Adipocyte (in vitro differentiated cells): ENCODE measurements around the gene BCO1.

Experiments
- DNase-seq: peaks from one replicate; pipeline ENCODE4 v3.0.0-alpha.2; 2015; ENCODE audit warnings: low read depth
- H3K27me3 ChIP-seq: replicated peaks from 2 replicates; pipeline ENCODE4 v1.7.0; 2013; ENCODE audit warnings: mild to moderate bottlenecking, low read length, moderate library complexity; ENCODE audit not compliant: control insufficient read depth, insufficient read depth
- H3K36me3 ChIP-seq: 2 replicates; pipeline ENCODE4 v1.7.0; 2013; ENCODE audit warnings: low read length, mild to moderate bottlenecking, moderate library complexity; ENCODE audit not compliant: control insufficient read depth, insufficient read depth, severe bottlenecking
- H3K4me1 ChIP-seq: 2 replicates; pipeline ENCODE4 v1.7.0; 2013; ENCODE audit warnings: mild to moderate bottlenecking, low read length, moderate library complexity; ENCODE audit not compliant: control insufficient read depth, insufficient read depth
- H3K4me3 ChIP-seq: 2 replicates; pipeline ENCODE4 v1.7.0; 2013; ENCODE audit warnings: mild to moderate bottlenecking, low read length, moderate library complexity
- H3K9ac ChIP-seq: 2 replicates; pipeline ENCODE4 v1.7.0; 2013; ENCODE audit warnings: mild to moderate bottlenecking, low read length, moderate library complexity
- H3K9me3 ChIP-seq: 2 replicates; pipeline ENCODE4 v1.7.0; 2013; ENCODE audit warnings: mild to moderate bottlenecking, low read length, moderate library complexity; ENCODE audit not compliant: control insufficient read depth

Gene BCO1

GRCh38 chr16:81278526-81278925 lies 40.0 kb downstream of the BCO1 start:
- Histone ChIP-seq H3K4me3 (no peak overlapping the region), H3K9ac (no peak overlapping the region), H3K27me3 (no peaks in the 10 kb centered on the region), H3K9me3 (no peaks in the 10 kb centered on the region), H3K4me1 (peaks cover 4% of the 10 kb centered on the region), H3K36me3 (no peaks in the 10 kb centered on the region)
- DNase-seq: no peak

DNA sequence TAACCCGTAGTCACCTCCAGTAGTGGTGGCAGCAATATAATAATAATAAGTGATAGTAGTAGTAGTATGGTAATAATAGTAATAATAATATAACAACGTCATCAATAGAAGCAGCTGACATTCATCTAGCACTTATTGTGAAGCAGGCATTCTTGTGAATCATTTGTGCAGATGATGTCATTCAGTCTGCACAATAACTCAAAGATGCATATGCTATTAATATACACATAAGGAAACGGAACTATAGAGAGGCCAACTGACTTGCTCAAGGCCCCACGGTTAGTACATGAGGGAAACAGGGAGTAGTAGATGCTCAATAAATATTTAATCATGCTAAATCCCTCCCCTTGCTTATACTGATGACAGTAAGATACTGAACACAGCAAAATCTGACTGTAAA lies 40.9 kb downstream of the BCO1 start:
- no peak overlapping the region for H3K4me3 ChIP-seq
- H3K36me3 ChIP-seq: no peaks in the 10 kb centered on the region
- H3K27me3 ChIP-seq: no peaks in the 10 kb centered on the region
- DNase-seq: peak; percentile 25
- H3K9ac ChIP-seq: no peak overlapping the region
- no peaks in the 10 kb centered on the region for H3K4me1 ChIP-seq
- no peaks in the 10 kb centered on the region for H3K9me3 ChIP-seq

DNA sequence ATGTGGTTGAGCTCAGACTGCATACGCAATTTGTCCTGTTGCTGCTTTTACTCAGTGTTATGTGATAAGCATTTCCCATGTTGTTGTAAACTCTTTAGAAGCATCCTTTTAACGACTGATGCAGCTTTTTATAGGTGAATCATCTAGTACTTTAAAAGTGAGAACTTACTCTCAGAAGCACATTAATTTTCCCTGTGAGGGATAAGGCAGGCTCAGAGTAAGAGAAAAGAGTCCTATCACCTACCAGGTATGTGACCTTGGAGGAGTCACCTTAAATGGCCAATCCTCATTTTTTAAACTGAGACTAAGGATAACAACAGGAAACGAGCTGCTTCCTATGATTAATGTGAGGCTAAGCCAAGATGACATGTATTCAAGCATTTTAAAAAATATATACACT lies 41.9 kb downstream of the BCO1 start:
- H3K4me3 ChIP-seq: no peak overlapping the region
- H3K27me3 ChIP-seq: no peaks in the 10 kb centered on the region
- H3K4me1 ChIP-seq: no peaks in the 10 kb centered on the region
- DNase-seq: no peak
- no peak overlapping the region for H3K9ac ChIP-seq
- no peaks in the 10 kb centered on the region for H3K36me3 ChIP-seq
- H3K9me3 ChIP-seq: no peaks in the 10 kb centered on the region

DNA sequence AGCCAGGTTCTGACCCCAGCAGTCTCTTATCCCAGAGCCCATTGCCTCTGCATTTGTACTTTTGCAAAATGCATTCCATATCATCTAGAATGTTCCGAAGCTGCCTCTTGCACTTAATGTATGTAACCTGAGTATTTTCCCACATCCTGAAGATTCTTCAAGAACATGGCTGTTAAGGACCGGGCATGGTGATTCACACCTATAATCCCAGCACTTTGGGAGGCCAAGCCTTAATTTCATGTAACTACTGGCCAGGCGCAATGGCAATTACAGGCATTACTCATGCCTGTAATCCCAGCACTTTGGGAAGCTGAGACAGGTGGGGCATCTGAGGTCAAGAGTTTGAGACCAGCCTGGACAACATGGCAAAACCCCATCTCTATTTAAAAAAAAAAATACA lies 44.6 kb downstream of the BCO1 start:
- DNase-seq: no peak
- H3K9ac ChIP-seq: no peak overlapping the region
- no peak overlapping the region for H3K4me3 ChIP-seq
- no peaks in the 10 kb centered on the region for H3K4me1 ChIP-seq
- no peaks in the 10 kb centered on the region for H3K9me3 ChIP-seq
- no peaks in the 10 kb centered on the region for H3K36me3 ChIP-seq
- no peaks in the 10 kb centered on the region for H3K27me3 ChIP-seq

DNA sequence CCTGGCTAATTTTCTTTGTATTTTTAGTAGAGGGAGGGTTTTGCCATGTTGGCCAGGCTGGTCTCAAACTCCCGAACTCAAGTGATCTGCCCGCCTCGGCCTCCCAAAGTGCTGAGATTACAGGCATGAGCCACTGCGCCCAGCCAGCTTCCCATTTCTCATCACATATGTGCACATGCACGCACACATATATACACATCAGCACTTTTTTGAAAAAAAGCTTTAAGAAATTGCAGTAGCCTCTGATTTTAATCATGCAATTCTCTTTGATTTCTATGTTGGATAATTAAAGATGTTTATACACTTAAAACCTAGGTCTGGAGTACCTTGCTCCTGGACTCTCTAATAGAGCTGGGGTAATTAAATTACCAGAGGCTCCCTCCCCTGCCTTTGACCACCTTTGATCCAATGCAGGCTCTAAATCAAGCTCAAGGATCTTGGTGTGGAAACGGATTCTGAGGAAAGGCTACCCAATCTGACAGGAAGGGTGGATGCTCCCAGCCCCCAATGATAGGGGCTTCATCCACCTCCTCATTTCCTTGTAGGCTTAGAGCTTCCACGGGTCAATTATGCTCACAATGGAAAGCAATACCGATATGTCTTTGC lies 46.6 kb downstream of the BCO1 start:
- Histone ChIP-seq H3K9ac (no peak overlapping the region), H3K4me3 (no peak overlapping the region), H3K4me1 (no peaks in the 10 kb centered on the region), H3K36me3 (no peaks in the 10 kb centered on the region), H3K27me3 (no peaks in the 10 kb centered on the region), H3K9me3 (no peaks in the 10 kb centered on the region)
- no peak for DNase-seq

DNA sequence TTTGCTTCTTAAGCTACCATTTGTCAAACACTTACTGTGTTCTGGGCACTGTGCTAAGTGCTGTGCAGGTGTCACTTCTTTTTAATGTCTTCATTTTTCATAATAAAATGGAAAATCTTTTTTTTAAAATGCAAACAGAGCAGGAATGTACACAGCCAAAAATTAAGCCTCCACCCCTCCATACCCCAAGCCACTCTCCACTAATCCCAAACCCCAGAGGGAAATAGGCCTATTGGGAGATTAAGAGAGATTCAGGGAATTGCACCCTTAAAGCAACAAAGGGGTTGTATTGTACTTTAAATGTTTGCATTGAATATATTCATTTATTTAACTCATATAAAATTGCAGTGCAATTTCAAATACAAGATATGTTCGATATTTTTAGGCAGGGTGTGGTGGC lies 47.7 kb downstream of the BCO1 start:
- H3K9ac ChIP-seq: no peak overlapping the region

DNA sequence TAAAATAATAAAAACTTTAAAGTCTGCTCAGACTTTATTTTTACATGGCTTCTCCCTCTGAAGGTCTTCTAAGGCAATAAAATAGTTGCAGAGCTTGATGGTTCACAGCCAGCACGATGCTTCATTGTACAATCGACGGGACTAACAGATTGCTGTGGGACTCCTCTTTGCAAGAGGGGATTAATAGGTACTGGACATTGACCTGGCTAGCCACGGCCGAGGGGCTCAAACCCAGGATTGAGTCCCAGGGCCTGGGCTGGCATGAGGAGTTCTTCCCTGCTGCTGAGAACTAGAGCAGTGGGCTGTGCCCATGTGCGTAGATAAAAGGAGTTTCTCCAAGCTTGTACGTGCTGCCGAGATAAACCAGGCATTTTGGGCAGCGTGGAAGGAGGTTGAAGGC lies 52.6 kb downstream of the BCO1 start:
- Histone ChIP-seq H3K36me3 (no peaks in the 10 kb centered on the region), H3K27me3 (no peaks in the 10 kb centered on the region), H3K4me3 (no peak overlapping the region), H3K4me1 (no peaks in the 10 kb centered on the region), H3K9me3 (no peaks in the 10 kb centered on the region), H3K9ac (no peak overlapping the region)
- DNase-seq: no peak

More for the DNA sequence above, 47.7 kb downstream of the BCO1 start:
- Histone ChIP-seq H3K9me3 (no peaks in the 10 kb centered on the region), H3K4me3 (no peak overlapping the region), H3K4me1 (no peaks in the 10 kb centered on the region), H3K36me3 (no peaks in the 10 kb centered on the region), H3K27me3 (no peaks in the 10 kb centered on the region)
- no peak for DNase-seq

DNA sequence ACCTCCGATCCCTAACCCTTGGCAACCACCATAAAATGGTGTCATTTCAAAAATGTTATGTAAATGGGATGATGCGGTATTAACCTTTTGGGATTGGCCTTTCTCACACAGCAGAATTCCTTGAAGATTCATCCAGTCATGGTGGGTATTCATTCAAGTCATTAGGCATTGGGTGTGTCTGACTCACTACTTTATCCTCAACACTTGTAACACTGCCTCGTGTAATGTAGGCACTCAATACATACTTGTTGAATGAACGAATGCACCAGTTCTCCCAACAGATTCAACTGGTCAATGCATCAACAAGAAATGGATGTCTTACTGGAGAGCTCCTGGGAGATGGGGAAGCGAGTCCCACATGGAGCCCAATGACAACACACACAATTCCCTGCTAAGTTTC lies 54.4 kb downstream of the BCO1 start:
- H3K27me3 ChIP-seq: no peaks in the 10 kb centered on the region
- no peak for DNase-seq
- H3K36me3 ChIP-seq: no peaks in the 10 kb centered on the region
- H3K4me3 ChIP-seq: no peak overlapping the region
- H3K9ac ChIP-seq: no peak overlapping the region
- no peaks in the 10 kb centered on the region for H3K9me3 ChIP-seq
- no peaks in the 10 kb centered on the region for H3K4me1 ChIP-seq

DNA sequence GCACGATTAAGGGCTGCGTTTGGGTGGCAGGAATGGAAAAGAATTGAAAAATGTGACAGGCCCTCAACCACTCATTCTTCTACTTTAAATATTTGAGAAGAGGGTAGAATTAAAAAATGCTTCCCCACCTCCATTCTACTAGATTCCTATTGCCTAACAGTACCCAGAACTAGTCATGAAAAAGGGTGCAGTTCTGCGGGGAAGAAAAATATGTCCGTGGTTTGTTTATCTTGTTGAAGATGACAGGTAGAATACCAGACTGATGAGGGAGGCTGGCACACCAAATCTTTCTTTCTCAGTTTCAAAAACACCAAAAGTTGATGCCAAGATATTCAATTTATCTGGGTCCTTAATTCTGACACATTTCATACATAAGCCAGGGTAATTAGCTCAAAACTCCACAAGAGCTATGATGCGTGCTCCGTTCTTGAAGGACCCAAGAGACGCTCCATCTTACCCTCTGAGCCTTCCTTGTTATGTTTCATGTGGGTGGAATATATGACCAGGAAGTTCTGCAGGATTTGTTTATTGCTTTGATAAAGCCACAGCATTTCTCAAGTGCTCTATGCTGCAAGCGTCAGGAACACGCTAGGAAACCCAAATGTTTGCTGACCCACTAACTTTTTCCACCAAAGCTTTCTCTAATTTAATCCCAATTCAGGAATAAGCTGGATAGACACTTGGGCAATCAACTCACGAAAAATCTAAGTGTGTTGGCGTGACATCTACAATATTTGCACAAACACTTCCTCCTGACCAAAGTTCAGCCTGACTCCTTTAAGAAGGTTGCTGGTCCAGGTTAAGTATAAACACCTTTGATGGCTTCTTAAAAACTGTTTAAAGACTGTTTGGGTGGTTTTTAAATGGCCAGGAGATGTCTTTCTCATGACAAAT lies 55.7 kb downstream of the BCO1 start:
- H3K36me3 ChIP-seq: no peaks in the 10 kb centered on the region
- no peaks in the 10 kb centered on the region for H3K4me1 ChIP-seq
- no peak overlapping the region for H3K4me3 ChIP-seq
- no peaks in the 10 kb centered on the region for H3K27me3 ChIP-seq
- peak; percentile 46 for DNase-seq
- no peaks in the 10 kb centered on the region for H3K9me3 ChIP-seq
- H3K9ac ChIP-seq: no peak overlapping the region

GRCh38 chr16:81296631-81297030 lies 58.1 kb downstream of the BCO1 start:
- H3K36me3 ChIP-seq: no peaks in the 10 kb centered on the region
- no peak overlapping the region for H3K9ac ChIP-seq
- no peaks in the 10 kb centered on the region for H3K27me3 ChIP-seq
- no peak for DNase-seq
- H3K4me1 ChIP-seq: no peaks in the 10 kb centered on the region
- H3K4me3 ChIP-seq: no peak overlapping the region
- H3K9me3 ChIP-seq: no peaks in the 10 kb centered on the region

DNA sequence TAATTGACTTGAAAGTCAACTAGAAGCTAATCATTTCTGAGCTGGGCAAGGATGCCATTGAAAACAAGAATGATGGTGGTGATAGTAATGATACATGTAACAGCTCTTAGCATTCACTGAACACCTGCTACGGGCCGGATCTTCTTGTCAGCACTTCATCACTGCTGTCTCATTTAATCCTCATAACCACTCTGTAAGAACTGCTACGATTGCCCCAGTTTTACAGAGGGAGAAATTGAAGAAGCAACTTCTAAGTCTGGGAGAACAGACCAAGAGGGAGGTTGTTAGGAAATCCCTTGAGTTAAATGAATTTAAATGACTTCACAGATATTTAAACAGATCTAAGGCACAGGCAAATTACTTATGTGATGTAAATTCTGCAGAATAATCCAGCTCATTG lies 69.3 kb downstream of the BCO1 start:
- Histone ChIP-seq H3K36me3 (no peaks in the 10 kb centered on the region), H3K4me3 (no peak overlapping the region), H3K9ac (no peak overlapping the region), H3K27me3 (no peaks in the 10 kb centered on the region), H3K9me3 (no peaks in the 10 kb centered on the region), H3K4me1 (no peaks in the 10 kb centered on the region)
- no peak for DNase-seq
